Effector memory CD4-positive, alpha-beta T cell (primary cell): ENCODE data around the gene SMOC1.

Experiments
- DNase-seq, 3 donors: peaks; one replicate each; pipeline ENCODE4 v3.0.0-alpha.2; 2020
- H3K27ac ChIP-seq: 2 replicates; pipeline ENCODE4 v1.7.0; 2013; ENCODE audit warnings: mild to moderate bottlenecking, low read length, moderate library complexity; ENCODE audit not compliant: insufficient read depth, poor library complexity, severe bottlenecking
- H3K27me3 ChIP-seq: replicated peaks from 2 replicates; pipeline ENCODE4 v1.7.0; 2013; ENCODE audit warnings: mild to moderate bottlenecking, low read length; ENCODE audit not compliant: insufficient read depth, control insufficient read depth, poor library complexity, severe bottlenecking
- H3K36me3 ChIP-seq: 2 replicates; pipeline ENCODE4 v1.7.0; 2013; ENCODE audit warnings: mild to moderate bottlenecking, low read length, moderate library complexity; ENCODE audit not compliant: control insufficient read depth, insufficient read depth
- H3K4me1 ChIP-seq: 2 replicates; pipeline ENCODE4 v1.7.0; 2013; ENCODE audit warnings: low read length, mild to moderate bottlenecking; ENCODE audit not compliant: control insufficient read depth, insufficient read depth, poor library complexity, severe bottlenecking
- H3K4me3 ChIP-seq: 2 replicates; pipeline ENCODE4 v1.7.0; 2013; ENCODE audit warnings: low read length, low read depth, mild to moderate bottlenecking; ENCODE audit not compliant: insufficient read depth, poor library complexity, severe bottlenecking
- H3K9me3 ChIP-seq: 2 replicates; pipeline ENCODE4 v1.7.0; 2013; ENCODE audit warnings: mild to moderate bottlenecking, low read length, moderate library complexity; ENCODE audit not compliant: control insufficient read depth

Gene SMOC1

GRCh38 chr14:70045844-70046535 lies 166.8 kb downstream of the SMOC1 start:
- Histone ChIP-seq H3K27me3 (no peaks in the 10 kb centered on the region), H3K4me1 (no peaks in the 10 kb centered on the region), H3K36me3 (no peaks in the 10 kb centered on the region), H3K4me3 (no peak overlapping the region), H3K27ac (no peak overlapping the region), H3K9me3 (no peaks in the 10 kb centered on the region)
- DNase-seq, result no peak

- no peak overlapping the region for H3K27ac ChIP-seq
- H3K9me3 ChIP-seq, result no peaks in the 10 kb centered on the region
- no peaks in the 10 kb centered on the region for H3K27me3 ChIP-seq
- no peak overlapping the region for H3K4me3 ChIP-seq
- H3K4me1 ChIP-seq, result no peaks in the 10 kb centered on the region
- no peak for DNase-seq
- H3K36me3 ChIP-seq, result no peaks in the 10 kb centered on the region
These were observed 168.5 kb downstream of the SMOC1 start for GRCh38 chr14:70047598-70048312.

GRCh38 chr14:70048313-70048654 lies 169.1 kb downstream of the SMOC1 start:
- no peak for DNase-seq
- Histone ChIP-seq H3K27ac (no peak overlapping the region), H3K36me3 (no peaks in the 10 kb centered on the region), H3K27me3 (no peaks in the 10 kb centered on the region), H3K9me3 (no peaks in the 10 kb centered on the region), H3K4me3 (no peak overlapping the region), H3K4me1 (no peaks in the 10 kb centered on the region)

- H3K9me3 ChIP-seq, result no peaks in the 10 kb centered on the region
- no peaks in the 10 kb centered on the region for H3K4me1 ChIP-seq
- no peak overlapping the region for H3K27ac ChIP-seq
- H3K27me3 ChIP-seq, result no peaks in the 10 kb centered on the region
- no peaks in the 10 kb centered on the region for H3K36me3 ChIP-seq
- no peak for DNase-seq
- H3K4me3 ChIP-seq, result no peak overlapping the region
These were observed 170.4 kb downstream of the SMOC1 start for GRCh38 chr14:70049605-70050004.

- Histone ChIP-seq H3K9me3 (no peaks in the 10 kb centered on the region), H3K27ac (no peak overlapping the region), H3K4me3 (no peak overlapping the region), H3K4me1 (no peaks in the 10 kb centered on the region), H3K27me3 (no peaks in the 10 kb centered on the region), H3K36me3 (no peaks in the 10 kb centered on the region)
- no peak for DNase-seq
These were observed 170.9 kb downstream of the SMOC1 start for GRCh38 chr14:70050136-70050535.

GRCh38 chr14:70052990-70053389 lies 173.8 kb downstream of the SMOC1 start:
- no peak overlapping the region for H3K4me3 ChIP-seq
- DNase-seq, result no peak
- H3K4me1 ChIP-seq, result no peaks in the 10 kb centered on the region
- H3K9me3 ChIP-seq, result no peaks in the 10 kb centered on the region
- H3K36me3 ChIP-seq, result no peaks in the 10 kb centered on the region
- H3K27me3 ChIP-seq, result no peaks in the 10 kb centered on the region
- no peak overlapping the region for H3K27ac ChIP-seq

- Histone ChIP-seq H3K9me3 (no peaks in the 10 kb centered on the region), H3K36me3 (no peaks in the 10 kb centered on the region), H3K27ac (no peak overlapping the region), H3K27me3 (no peaks in the 10 kb centered on the region), H3K4me1 (no peaks in the 10 kb centered on the region), H3K4me3 (no peak overlapping the region)
- no peak for DNase-seq
These were observed 178.4 kb downstream of the SMOC1 start for GRCh38 chr14:70057519-70058136.

- DNase-seq, result no peak
- Histone ChIP-seq H3K4me1 (no peaks in the 10 kb centered on the region), H3K27ac (no peak overlapping the region), H3K9me3 (no peaks in the 10 kb centered on the region), H3K27me3 (no peaks in the 10 kb centered on the region), H3K36me3 (no peaks in the 10 kb centered on the region), H3K4me3 (no peak overlapping the region)
These were observed 180.3 kb downstream of the SMOC1 start for GRCh38 chr14:70059545-70059944.

- Histone ChIP-seq H3K4me1 (no peaks in the 10 kb centered on the region), H3K36me3 (no peaks in the 10 kb centered on the region), H3K4me3 (no peak overlapping the region), H3K9me3 (no peaks in the 10 kb centered on the region), H3K27ac (no peak overlapping the region), H3K27me3 (no peaks in the 10 kb centered on the region)
- DNase-seq, result no peak
These were observed 181.9 kb downstream of the SMOC1 start for GRCh38 chr14:70061108-70061507.

- Histone ChIP-seq H3K4me1 (no peaks in the 10 kb centered on the region), H3K4me3 (no peak overlapping the region), H3K27me3 (no peaks in the 10 kb centered on the region), H3K36me3 (no peaks in the 10 kb centered on the region), H3K27ac (no peak overlapping the region), H3K9me3 (no peaks in the 10 kb centered on the region)
- DNase-seq, result no peak
These were observed 185.1 kb downstream of the SMOC1 start for GRCh38 chr14:70064136-70064865.
